HepG2 (cell line): ENCODE data around the gene KSR1. TPM values are rescaled to one million over a fixed set of nuclear protein-coding genes. Genes with fewer than 3 reads are reported as not detected.

Experiments
- ATAC-seq: fragments of 200-7000 bp; cut with Tn5 transposase; 3 replicates; pipeline ENCODE4 v1.9.1; 2020; ENCODE audit warnings: mild to moderate bottlenecking, moderate library complexity
- BruUV-seq: library from RNA; stranded (reverse); fragments of 400-500 nt; replicated peaks from 2 replicates; lab custom pipeline; 2021; lab: Mats Ljungman, UMichigan
- CTCF ChIA-PET: fragments of 300-600 bp; formaldehyde crosslinking; extraction: SDS; loops from one replicate; lab custom pipeline; 2021; ENCODE audit warnings: low total read pairs, inconsistent platforms, low intra/inter-chr PET ratio; lab: Yijun Ruan, JAX
- POLR2A ChIA-PET: fragments of 350-600 bp; sonication (Branson Sonifier 250); formaldehyde crosslinking; loops from one replicate; lab custom pipeline; 2020; ENCODE audit warnings: antibody characterized with exemption, inconsistent platforms; lab: Yijun Ruan, JAX
- DNase-seq: peaks from one replicate; pipeline ENCODE4 v3.0.0-alpha.2; 2015; ENCODE audit warnings: low spot score
- FAIRE-seq: peaks from 3 replicates; lab custom pipeline; 2011; peaks lifted over from hg19 to GRCh38; lab: Jason Lieb, UNC
- H2AFZ ChIP-seq: one replicate; pipeline ENCODE4 v1.6.1; 2011; ENCODE audit warnings: low read length, inconsistent platforms
- H3K27ac ChIP-seq: fragments of 300-600 bp; 3 replicates; pipeline ENCODE4 v1.8.0; 2011; ENCODE audit warnings: mixed run types, mild to moderate bottlenecking, mixed read lengths, low read length, inconsistent platforms; ENCODE audit not compliant: insufficient read depth; ENCODE audit errors: extremely low read length
- H3K27me3 ChIP-seq, 2 experiments: fragments of 200-600 bp in 1 of 2; 2 replicates in 1 of 2; 3 replicates in 1 of 2; pipeline versions ENCODE4 v1.6.0 to v1.8.0; 2011; ENCODE audit warnings: low read length in 2 of 2, mild to moderate bottlenecking in 2 of 2, moderate library complexity in 2 of 2, inconsistent platforms in 1 of 2; ENCODE audit not compliant: insufficient read depth in 2 of 2, control insufficient read depth in 1 of 2
- H3K36me3 ChIP-seq, 2 experiments: fragments of 200-600 bp in 1 of 2; replicated peaks in 1 of 2; 2 replicates in 1 of 2; 3 replicates in 1 of 2; pipeline versions ENCODE4 v1.5.1 to v1.8.0; 2011; ENCODE audit warnings: low read length in 2 of 2, inconsistent platforms in 1 of 2; ENCODE audit not compliant: insufficient read depth in 2 of 2, control insufficient read depth in 1 of 2
- H3K4me1 ChIP-seq: 2 replicates; pipeline ENCODE4 v1.5.1; 2012; ENCODE audit warnings: low read length, inconsistent platforms; ENCODE audit not compliant: insufficient read depth
- H3K4me2 ChIP-seq: 2 replicates; pipeline ENCODE4 v1.6.0; 2011; ENCODE audit warnings: low read depth, low read length, inconsistent platforms
- H3K4me3 ChIP-seq, 3 experiments: fragments of 200-600 bp in 1 of 3; sonication (generic), shearing (Covaris generic) in 1 of 3; replicated peaks in 1 of 3; 2 replicates each; pipeline ENCODE4 v1.5.1; 2011 to 2016; ENCODE audit warnings: low read length in 3 of 3, inconsistent platforms in 2 of 3, low read depth in 2 of 3, mild to moderate bottlenecking in 2 of 3, control low read depth in 1 of 3, mixed read lengths in 1 of 3; ENCODE audit not compliant: insufficient read depth in 1 of 3
- H3K79me2 ChIP-seq: one replicate; pipeline ENCODE4 v1.6.1; 2011; ENCODE audit warnings: low read length, inconsistent platforms; ENCODE audit not compliant: insufficient read depth
- H3K9ac ChIP-seq: 2 replicates; pipeline ENCODE4 v1.6.0; 2011; ENCODE audit warnings: mild to moderate bottlenecking, low read depth, low read length, inconsistent platforms; ENCODE audit not compliant: insufficient read depth
- H3K9me3 ChIP-seq: 2 replicates; pipeline ENCODE4 v1.5.1; 2012; ENCODE audit warnings: mild to moderate bottlenecking, low read length
- H4K20me1 ChIP-seq: 2 replicates; pipeline ENCODE4 v1.6.0; 2011; ENCODE audit warnings: inconsistent platforms, mild to moderate bottlenecking, low read length, moderate library complexity; ENCODE audit not compliant: insufficient read depth
- AGO1 ChIP-seq: fragments of 200-400 bp; formaldehyde crosslinking; IDR thresholded peaks from 2 replicates; pipeline ENCODE4 v1.6.1; 2017; ENCODE audit warnings: mild to moderate bottlenecking, low read depth, low read length, moderate library complexity; ENCODE audit not compliant: poor library complexity, severe bottlenecking
- AGO2 ChIP-seq: fragments of 200-400 bp; formaldehyde crosslinking; optimal IDR thresholded peaks from 2 replicates; pipeline ENCODE3; 2017; ENCODE audit warnings: mild to moderate bottlenecking, low read depth, low read length, moderate library complexity
- EED ChIP-seq: sonication (generic); formaldehyde crosslinking; IDR thresholded peaks from 2 replicates; pipeline ENCODE4 v1.5.0; 2020; ENCODE audit warnings: mild to moderate bottlenecking, missing genetic modification reagents
- EZH2 ChIP-seq: conservative IDR thresholded peaks from 2 replicates; pipeline ENCODE4 v1.6.1; 2012; ENCODE audit warnings: mild to moderate bottlenecking, low read depth, low read length, moderate library complexity
- JARID2 ChIP-seq: sonication (generic); formaldehyde crosslinking; IDR thresholded peaks from 2 replicates; pipeline ENCODE4 v1.8.1; 2023; ENCODE audit warnings: missing genetic modification reagents, inconsistent platforms; ENCODE audit not compliant: insufficient replicate concordance
- NCOA1 ChIP-seq: sonication (generic); formaldehyde crosslinking; IDR thresholded peaks from 2 replicates; pipeline ENCODE4 v1.9.0; 2021; ENCODE audit warnings: missing genetic modification reagents
- NCOA2 ChIP-seq: sonication (generic); formaldehyde crosslinking; IDR thresholded peaks from 2 replicates; pipeline ENCODE4 v1.8.0; 2022; ENCODE audit warnings: inconsistent platforms
- PHB2 ChIP-seq: fragments of 450-650 bp; IDR thresholded peaks from 2 replicates; pipeline ENCODE4 v1.6.1; 2018; ENCODE audit not compliant: partially characterized antibody
- PREB ChIP-seq: sonication (generic); formaldehyde crosslinking; IDR thresholded peaks from 2 replicates; pipeline ENCODE4 v1.4.0; 2020; ENCODE audit warnings: missing genetic modification reagents
- SKI ChIP-seq: fragments of 450-650 bp; IDR thresholded peaks from one replicate; pipeline ENCODE4 v1.6.1; 2018; ENCODE audit warnings: mild to moderate bottlenecking; ENCODE audit not compliant: partially characterized antibody
- SUZ12 ChIP-seq: fragments of 150-350 bp; IDR thresholded peaks from 2 replicates; pipeline ENCODE4 v1.6.1; 2014; ENCODE audit warnings: low read depth, low read length
- ZBTB1 ChIP-seq: sonication (generic); formaldehyde crosslinking; IDR thresholded peaks from 2 replicates; pipeline ENCODE4 v1.4.0; 2020; ENCODE audit warnings: missing genetic modification reagents, borderline replicate concordance
- ZIK1 ChIP-seq: sonication (generic); formaldehyde crosslinking; IDR thresholded peaks from 2 replicates; pipeline ENCODE4 v1.5.0; 2020; ENCODE audit warnings: mild to moderate bottlenecking, low read depth, missing genetic modification reagents, borderline replicate concordance
- ZNF225 ChIP-seq: sonication (generic); formaldehyde crosslinking; IDR thresholded peaks from 2 replicates; pipeline ENCODE4 v1.4.0; 2020; ENCODE audit warnings: mild to moderate bottlenecking, missing genetic modification reagents
- ZSCAN30 ChIP-seq: sonication (generic); formaldehyde crosslinking; IDR thresholded peaks from 2 replicates; pipeline ENCODE4 v1.5.0; 2020; ENCODE audit warnings: mild to moderate bottlenecking, missing genetic modification reagents
- WGBS: methylation state at CpG from one replicate; pipeline ENCODE4 v1.1.6; 2017; ENCODE audit warnings: low lambda C conversion rate; 5-methylcytosine and 5-hydroxymethylcytosine counted together
- in situ Hi-C: cut with HindIII; loops from 2 replicates; pipeline ENCODE4 v1.10.0; 2017; ENCODE audit warnings: low pct_unique_long_range_greater_than_20kb; ENCODE audit not compliant: extremely low pct_ligation_motif_present
- intact Hi-C: fragments of 100-400 bp; cut with micrococcal nuclease; formaldehyde crosslinking; loops from one replicate; pipeline ENCODE4 v1.10.0; 2022; ENCODE audit not compliant: unreplicated experiment
- polyA plus RNA-seq, 8 experiments: library from polyadenylated mRNA; depleted of rRNA in 3 of 8; stranded (reverse) in 7 of 8; unstranded in 1 of 8; fragments of >200 nt; fragmentation: Illumina TruSeq in 4 of 8; extraction: Trizol in 4 of 8; gene quantifications; 2 replicates each; pipeline versions ENCODE4 v1.2.1 to v1.2.3, GENCODE V29; 2011 to 2016; ENCODE audit warnings: low read depth in 4 of 8, missing spikeins in 1 of 8, mixed read lengths in 1 of 8; ENCODE audit not compliant: insufficient read depth in 1 of 8
- total RNA-seq, 5 experiments: library from RNA; depleted of rRNA; stranded (reverse); fragments of >200 nt; fragmentation: Illumina TruSeq; extraction: Trizol; gene quantifications; 2 replicates each; pipeline ENCODE4 v1.2.3, GENCODE V29; 2016; ENCODE audit warnings: low read depth in 1 of 5

Gene KSR1
- total and polyA plus RNA-seq, 2 of the 13 experiments (the other 11 are each of a cell fraction or from before 2014, with no cell fraction given), result 10.1 to 16.6 TPM

- no peak for TF ChIP-seq PHB2
- TF ChIP-seq ZSCAN30 (CRISPR knock-in tag), result no peak
- no peak for TF ChIP-seq ZBTB1
- no peak for TF ChIP-seq PREB (CRISPR knock-in tag)
- no peak for TF ChIP-seq NCOA1 (CRISPR knock-in tag)
- no peak for TF ChIP-seq JARID2 (CRISPR knock-in tag)
- TF ChIP-seq ZNF225, result no peak
- no peak for TF ChIP-seq EZH2
- no peak for TF ChIP-seq ZIK1 (CRISPR knock-in tag)
- no peak for TF ChIP-seq SKI
- TF ChIP-seq SUZ12, result no peak
- TF ChIP-seq NCOA2, result no peak
- TF ChIP-seq, all 625 proteins: peak for 0
Observed at GRCh38 chr17:27605409-27605808, 149.2 kb downstream of the KSR1 start (continued).

- POLR2A ChIA-PET, result no interaction called here
- CTCF ChIA-PET, result no interaction called here
- intact Hi-C loops (loop anchor here (2.0 to 10.0 kb wide), 4 partner anchors 43 to 373 kb away; no protein-coding TSS in a partner anchor), in situ Hi-C loops (loop anchor here (5.0 kb wide), 1 partner anchor 45 kb away; no protein-coding TSS in a partner anchor)
- no peak overlapping the region for H3K27ac ChIP-seq
- WGBS, result 96% methylated on average over 16 of the region's 16 CpGs
- DNase-seq (no peak), FAIRE-seq (no peak)
- H3K27me3 ChIP-seq, result no peaks in the 10 kb centered on the region
- no peaks in the 10 kb centered on the region for H4K20me1 ChIP-seq
- BruUV-seq, result no TSS peak
- H3K9me3 ChIP-seq, result no peaks in the 10 kb centered on the region
- H3K9ac ChIP-seq, result no peak overlapping the region
- no peak overlapping the region for H2AFZ ChIP-seq
- TF ChIP-seq AGO1 (no peak), EED (CRISPR knock-in tag) (no peak), AGO2 (peak; percentile 26)
- TF ChIP-seq, all 625 proteins: peak for 1
- Histone ChIP-seq H3K4me2 (no peak overlapping the region), H3K79me2 (no peaks in the 10 kb centered on the region), H3K36me3 (peaks cover 30 to 56% of the 10 kb centered on the region in 2 experiments), H3K4me3 (no peak overlapping the region), H3K4me1 (no peaks in the 10 kb centered on the region)
- no peak for ATAC-seq
Observed at GRCh38 chr17:27607521-27608091, 151.4 kb downstream of the KSR1 start.
